COR-L47 (cell line): ENCODE data around the gene ADAMTS19.
"Not testable (repeated sequence)": the region's sequence is repeated elsewhere in the genome, so short reads cannot be mapped to it uniquely, and the experiment has no call there.

Experiments used
- DNase-seq: peaks from one replicate; lab custom pipeline; 2025; lab: John Stamatoyannopoulos, UW

The ADAMTS19 gene

GRCh38 chr5:129477532-129477931, 17.4 kb downstream of the ADAMTS19 start:
- no peak for DNase-seq

- DNase-seq = no peak
Observed at GRCh38 chr5:129481161-129481560, 21.1 kb downstream of the ADAMTS19 start.

GRCh38 chr5:129496421-129496820, 36.3 kb downstream of the ADAMTS19 start:
- no peak for DNase-seq

GRCh38 chr5:129496864-129497595, 36.9 kb downstream of the ADAMTS19 start:
- no peak for DNase-seq

- DNase-seq = no peak
Observed at GRCh38 chr5:129499208-129499852, 39.2 kb downstream of the ADAMTS19 start.

GRCh38 chr5:129500101-129500500, 40.0 kb downstream of the ADAMTS19 start:
- no peak for DNase-seq

GRCh38 chr5:129506086-129506485, 46.0 kb downstream of the ADAMTS19 start:
- DNase-seq = no peak

GRCh38 chr5:129506950-129507349, 46.9 kb downstream of the ADAMTS19 start:
- no peak for DNase-seq

- no peak for DNase-seq
Observed at GRCh38 chr5:129507527-129507926, 47.4 kb downstream of the ADAMTS19 start.

GRCh38 chr5:129508606-129509005, 48.5 kb downstream of the ADAMTS19 start:
- no peak for DNase-seq

GRCh38 chr5:129509363-129509975, 49.4 kb downstream of the ADAMTS19 start:
- no peak for DNase-seq

- no peak for DNase-seq
Observed at GRCh38 chr5:129511291-129511690, 51.2 kb downstream of the ADAMTS19 start.

GRCh38 chr5:129541051-129541450, 81.0 kb downstream of the ADAMTS19 start:
- DNase-seq = no peak

GRCh38 chr5:129541648-129542251, 81.7 kb downstream of the ADAMTS19 start:
- peak; percentile 3 for DNase-seq

GRCh38 chr5:129547137-129547536, 87.0 kb downstream of the ADAMTS19 start:
- DNase-seq = no peak

- no peak for DNase-seq
Observed at GRCh38 chr5:129554134-129554904, 94.2 kb downstream of the ADAMTS19 start.

- no peak for DNase-seq
Observed at GRCh38 chr5:129563585-129563984, 103.5 kb downstream of the ADAMTS19 start.

GRCh38 chr5:129569295-129569694, 109.2 kb downstream of the ADAMTS19 start:
- DNase-seq = no peak

GRCh38 chr5:129572060-129572459, 112.0 kb downstream of the ADAMTS19 start:
- DNase-seq = no peak

- not testable (repeated sequence) for DNase-seq
Observed at GRCh38 chr5:129584496-129584895, 124.4 kb downstream of the ADAMTS19 start.

- no peak for DNase-seq
Observed at GRCh38 chr5:129591508-129592160, 131.5 kb downstream of the ADAMTS19 start.
